Activated CD8-positive, alpha-beta memory T cell treated with anti-CD3 and anti-CD28 coated beads, Interleukin-2, amount 50 U/mL, for 1 hour (primary cell): ENCODE measurements around the gene ATP1A2.

ENCODE experiments used
- DNase-seq: peaks from one replicate; pipeline ENCODE4 v3.0.0-alpha.2; 2020; ENCODE audit errors: extremely low read depth

ATP1A2 gene

DNA sequence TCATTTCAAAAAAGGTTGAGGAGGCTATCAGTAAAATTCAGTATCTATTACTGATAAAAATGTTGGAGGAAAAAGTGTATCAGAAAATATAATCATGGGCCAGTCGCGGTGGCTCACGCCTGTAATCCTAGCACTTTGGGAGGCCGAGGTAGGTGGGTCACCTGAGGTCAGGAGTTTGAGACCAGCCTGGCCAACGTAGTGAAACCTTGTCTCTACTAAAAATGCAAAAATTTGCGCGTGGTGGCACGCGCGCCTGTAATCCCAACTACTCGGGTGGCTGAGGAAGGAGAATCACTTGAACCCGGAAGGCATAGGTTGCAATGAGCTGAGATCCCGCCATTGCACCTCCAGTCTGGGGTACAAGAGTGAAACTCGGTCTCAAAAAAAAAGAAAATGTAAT lies 30.5 kb downstream of the ATP1A2 start:
- DNase-seq = no peak

GRCh38 chr1:160148121-160148520 lies 32.6 kb downstream of the ATP1A2 start:
- DNase-seq = no peak

DNA sequence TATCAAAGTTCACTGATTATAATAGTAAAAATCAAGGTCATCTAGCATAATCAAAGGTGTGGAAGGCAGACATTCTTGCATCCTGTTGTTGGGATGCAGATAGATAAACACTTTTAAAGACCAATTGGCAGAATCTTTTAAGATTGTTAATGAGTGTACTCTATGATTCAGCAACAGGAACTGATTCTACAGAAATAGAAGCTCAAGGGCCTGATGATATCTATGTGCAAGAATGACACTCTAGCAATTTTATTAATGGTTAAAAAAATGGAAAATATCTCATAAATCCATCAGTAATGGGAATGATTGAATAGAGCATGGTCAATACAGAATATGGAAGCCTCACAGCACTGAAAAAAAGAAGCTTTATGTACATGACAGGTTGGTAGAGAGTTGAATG lies 33.7 kb downstream of the ATP1A2 start:
- DNase-seq = no peak

GRCh38 chr1:160149716-160150115 lies 34.2 kb downstream of the ATP1A2 start:
- no peak for DNase-seq

GRCh38 chr1:160151303-160151702 lies 35.7 kb downstream of the ATP1A2 start, which contains the start of gene ATP1A4:
TSS of gene ATP1A4 (plus strand) at chr1:160151603. CDS start at chr1:160152041, 438 bp downstream.
- no peak for DNase-seq

GRCh38 chr1:160154790-160155189 lies 39.2 kb downstream of the ATP1A2 start:
- no peak for DNase-seq

- DNase-seq = no peak
These were observed 40.8 kb downstream of the ATP1A2 start for GRCh38 chr1:160156361-160156760.

DNA sequence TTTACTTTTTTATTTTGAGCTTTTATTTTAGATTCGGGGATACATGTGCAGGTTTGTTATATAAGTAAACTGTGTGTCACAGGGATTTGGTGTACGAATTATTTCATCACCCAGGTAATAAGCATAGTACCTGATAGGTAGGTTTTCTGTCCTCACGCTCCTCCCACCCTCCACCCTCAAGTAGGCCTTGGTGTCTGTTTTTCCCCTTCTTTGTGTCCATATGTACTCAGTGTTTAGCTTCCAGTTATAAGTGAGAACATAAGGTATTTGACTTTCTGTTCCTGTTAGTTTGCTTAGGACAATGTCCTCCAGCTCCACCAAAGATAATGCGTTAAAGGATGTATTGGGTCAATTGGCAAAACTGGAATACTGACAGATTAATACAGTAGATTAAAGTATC lies 41.6 kb downstream of the ATP1A2 start:
- DNase-seq = no peak

GRCh38 chr1:160158031-160158430 lies 42.5 kb downstream of the ATP1A2 start:
- DNase-seq = no peak

- no peak for DNase-seq
These were observed 43.0 kb downstream of the ATP1A2 start for GRCh38 chr1:160158534-160158933.

- DNase-seq = no peak
These were observed 44.3 kb downstream of the ATP1A2 start for GRCh38 chr1:160159846-160160245.

DNA sequence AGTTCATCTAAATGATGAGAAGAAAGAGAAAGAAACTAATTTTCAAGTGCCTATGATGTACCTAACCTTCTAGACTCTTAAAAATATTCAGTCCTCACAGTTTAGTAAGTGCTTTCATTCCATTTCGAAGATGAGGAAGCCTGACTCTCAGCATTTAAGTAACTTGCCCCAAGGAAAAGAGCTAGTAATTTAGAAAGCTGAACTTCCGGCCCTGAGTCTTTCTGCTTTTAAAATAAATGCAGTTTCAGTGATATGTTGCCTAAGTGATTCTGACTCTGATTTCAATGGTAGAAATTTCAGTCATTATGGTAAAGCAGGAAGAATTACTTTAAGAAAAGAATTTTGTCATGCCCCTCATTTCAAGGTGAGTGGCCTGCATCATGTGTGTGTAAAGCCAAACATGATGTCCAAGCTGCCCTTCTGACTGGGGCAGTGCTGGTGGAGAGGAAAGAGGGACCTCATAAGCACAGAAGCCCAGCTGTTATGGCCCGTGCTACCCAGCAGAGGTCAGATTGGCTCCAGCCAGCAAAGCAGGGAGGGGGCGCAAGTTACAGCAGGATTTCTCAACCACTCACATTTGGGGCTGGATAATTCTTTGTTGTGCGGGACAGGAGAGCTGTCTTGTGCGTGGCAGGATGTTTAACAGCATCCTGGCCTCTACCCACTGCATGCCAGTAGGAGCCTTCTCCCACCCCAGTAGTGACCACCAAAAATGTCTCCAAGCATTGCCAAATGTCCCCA lies 46.6 kb downstream of the ATP1A2 start:
- DNase-seq = no peak

- DNase-seq = no peak
These were observed 47.4 kb downstream of the ATP1A2 start for GRCh38 chr1:160162931-160163330.

GRCh38 chr1:160163615-160164014 lies 48.1 kb downstream of the ATP1A2 start:
- DNase-seq = no peak

DNA sequence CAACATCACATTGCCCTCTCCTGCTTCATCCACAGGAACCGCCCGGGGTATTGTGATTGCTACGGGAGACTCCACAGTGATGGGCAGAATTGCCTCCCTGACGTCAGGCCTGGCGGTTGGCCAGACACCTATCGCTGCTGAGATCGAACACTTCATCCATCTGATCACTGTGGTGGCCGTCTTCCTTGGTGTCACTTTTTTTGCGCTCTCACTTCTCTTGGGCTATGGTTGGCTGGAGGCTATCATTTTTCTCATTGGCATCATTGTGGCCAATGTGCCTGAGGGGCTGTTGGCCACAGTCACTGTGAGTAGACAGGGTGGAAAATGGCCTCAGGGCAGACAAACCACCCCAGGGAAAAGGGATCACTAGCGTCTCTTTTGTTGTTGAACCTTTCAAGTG lies 48.6 kb downstream of the ATP1A2 start:
- DNase-seq = no peak

- no peak for DNase-seq
These were observed 50.8 kb downstream of the ATP1A2 start for GRCh38 chr1:160166166-160166868.

DNA sequence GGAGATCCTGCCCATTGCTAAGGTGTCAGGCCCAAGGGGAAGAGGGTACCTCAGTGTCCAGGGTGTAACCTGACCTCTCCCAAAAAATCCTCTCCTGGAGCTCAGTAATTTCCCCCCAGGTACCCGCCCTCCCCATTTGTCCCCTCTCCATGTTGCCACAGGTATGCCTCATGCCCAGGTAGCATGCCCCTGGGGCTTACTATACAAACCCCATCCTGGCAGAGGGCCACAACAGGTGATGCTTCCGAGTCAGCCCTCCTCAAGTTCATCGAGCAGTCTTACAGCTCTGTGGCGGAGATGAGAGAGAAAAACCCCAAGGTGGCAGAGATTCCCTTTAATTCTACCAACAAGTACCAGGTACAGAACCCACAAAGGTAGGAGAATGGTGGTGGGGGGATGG lies 51.5 kb downstream of the ATP1A2 start:
- no peak for DNase-seq

GRCh38 chr1:160167580-160167979 lies 52.0 kb downstream of the ATP1A2 start:
- no peak for DNase-seq

DNA sequence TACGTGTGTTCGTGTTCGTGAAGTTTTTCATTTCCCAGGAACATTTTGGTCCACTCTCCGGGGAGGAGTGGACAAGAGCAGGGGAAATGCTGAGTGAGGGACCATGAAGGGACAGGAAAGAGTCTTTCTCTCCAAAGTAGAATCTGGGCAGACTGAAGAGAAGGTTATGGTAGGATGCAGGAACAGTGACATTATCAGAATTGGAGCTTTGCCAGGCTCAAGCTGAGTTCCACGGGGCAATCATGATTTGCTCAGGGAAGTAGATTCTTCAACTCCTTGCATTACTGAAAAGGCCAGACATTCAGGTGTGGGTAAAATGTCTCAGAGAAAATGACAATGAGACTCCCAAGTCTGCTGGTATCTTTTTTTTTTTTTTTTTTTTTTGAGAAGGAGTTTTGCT lies 52.5 kb downstream of the ATP1A2 start:
- no peak for DNase-seq

GRCh38 chr1:160168609-160169369 lies 53.2 kb downstream of the ATP1A2 start:
- DNase-seq = no peak

DNA sequence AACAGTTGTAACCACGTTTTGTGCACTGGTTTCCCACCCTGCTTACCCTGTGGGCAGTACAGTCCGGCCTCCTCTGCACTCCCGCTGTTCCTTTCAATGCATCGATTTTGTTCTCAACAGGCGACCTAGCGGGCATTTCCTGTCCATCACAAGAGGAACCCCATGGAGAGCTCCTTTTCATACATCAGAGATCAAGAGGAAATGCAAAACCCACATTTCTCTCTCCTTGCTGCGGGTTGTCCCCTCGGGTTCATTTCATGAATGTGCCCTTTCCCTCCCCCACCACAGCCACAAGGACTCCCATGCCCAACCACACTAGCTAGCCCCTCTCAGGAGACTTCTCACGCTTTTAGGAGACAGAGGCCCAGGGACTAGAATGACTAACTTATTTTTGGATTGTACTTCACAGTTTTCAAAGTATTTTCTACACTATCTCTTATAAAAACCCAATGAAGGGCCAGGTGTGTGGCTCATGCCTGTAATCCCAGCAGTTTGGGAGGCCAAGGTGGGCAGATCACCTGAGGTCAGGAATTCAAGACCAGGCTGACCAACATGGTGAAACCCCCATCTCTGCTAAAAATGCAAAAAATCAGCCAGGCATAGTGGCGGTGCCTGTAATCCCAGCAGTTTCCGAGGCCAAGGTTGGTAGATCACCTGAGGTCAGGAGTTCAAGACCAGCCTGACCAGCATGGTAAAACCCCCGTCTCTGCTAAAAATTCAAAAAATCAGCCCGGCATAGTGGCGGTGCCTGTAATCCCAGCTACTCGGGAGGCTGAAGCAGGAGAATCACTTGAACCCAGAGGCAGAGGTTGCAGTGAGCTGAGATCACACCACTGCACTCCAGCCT lies 54.2 kb downstream of the ATP1A2 start:
- no peak for DNase-seq

GRCh38 chr1:160171354-160171753 lies 55.8 kb downstream of the ATP1A2 start:
- no peak for DNase-seq
